ENCODE results near the gene LTBP2. TPM values are rescaled to one million over a fixed set of nuclear protein-coding genes. Genes with fewer than 3 reads are reported as not detected.

Gene LTBP2
- total RNA-seq, 2 donors from 2014 or later: 0.55 to 0.73 TPM

DNA sequence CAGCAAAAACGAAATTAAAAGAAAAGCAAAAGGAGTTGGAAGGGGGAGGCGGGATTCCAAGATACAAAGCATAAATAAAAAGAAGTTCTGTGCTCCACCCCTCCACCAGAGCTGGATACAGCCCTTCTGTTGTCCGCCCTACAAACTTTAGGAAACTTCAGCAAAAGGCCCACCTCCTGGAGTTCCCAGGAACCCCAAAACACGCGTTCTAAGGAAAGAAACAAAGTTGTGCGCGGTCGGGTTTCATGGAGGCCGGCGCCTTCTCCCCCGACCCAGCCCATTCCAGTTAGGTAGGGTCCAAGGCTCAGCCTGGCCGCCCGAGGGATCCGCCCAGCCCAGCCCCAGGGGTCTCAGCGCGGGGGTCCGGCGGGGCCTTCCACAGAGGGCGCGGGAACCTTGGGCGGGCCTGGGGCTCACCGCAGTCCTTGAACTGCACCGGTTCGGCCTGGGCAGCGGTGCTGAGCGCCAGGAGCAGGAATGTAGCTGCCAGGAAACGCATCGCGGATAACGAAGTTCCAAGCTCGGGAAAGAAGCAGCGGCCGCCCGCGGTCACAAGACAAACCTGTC, 119.2 kb downstream of the LTBP2 start, which contains the start of gene NPC2:
Gene NPC2, minus strand, starts transcription at position 530 of the 567 bp plus-strand sequence. Its CDS starts 31 bp downstream, at position 499.
- Mint-ChIP-seq H3K4me1 (ENCODE audit: low read depth in 2 of 2) (peaks cover 8 to 16% of the 10 kb centered on the region in 2 donors), H3K27me3 (no peaks in the 10 kb centered on the region), H3K9me3 (no peaks in the 10 kb centered on the region), H3K36me3 (no peaks in the 10 kb centered on the region), H3K4me3 (no peak within 1 kb of the TSS), H3K27ac (peak within 1 kb of the TSS in 1 of 2 donors; percentile 84)
- DNase-seq (ENCODE audit: low spot score): no peak
- ATAC-seq: peak in 1 of 2 donors; percentile 0

DNA sequence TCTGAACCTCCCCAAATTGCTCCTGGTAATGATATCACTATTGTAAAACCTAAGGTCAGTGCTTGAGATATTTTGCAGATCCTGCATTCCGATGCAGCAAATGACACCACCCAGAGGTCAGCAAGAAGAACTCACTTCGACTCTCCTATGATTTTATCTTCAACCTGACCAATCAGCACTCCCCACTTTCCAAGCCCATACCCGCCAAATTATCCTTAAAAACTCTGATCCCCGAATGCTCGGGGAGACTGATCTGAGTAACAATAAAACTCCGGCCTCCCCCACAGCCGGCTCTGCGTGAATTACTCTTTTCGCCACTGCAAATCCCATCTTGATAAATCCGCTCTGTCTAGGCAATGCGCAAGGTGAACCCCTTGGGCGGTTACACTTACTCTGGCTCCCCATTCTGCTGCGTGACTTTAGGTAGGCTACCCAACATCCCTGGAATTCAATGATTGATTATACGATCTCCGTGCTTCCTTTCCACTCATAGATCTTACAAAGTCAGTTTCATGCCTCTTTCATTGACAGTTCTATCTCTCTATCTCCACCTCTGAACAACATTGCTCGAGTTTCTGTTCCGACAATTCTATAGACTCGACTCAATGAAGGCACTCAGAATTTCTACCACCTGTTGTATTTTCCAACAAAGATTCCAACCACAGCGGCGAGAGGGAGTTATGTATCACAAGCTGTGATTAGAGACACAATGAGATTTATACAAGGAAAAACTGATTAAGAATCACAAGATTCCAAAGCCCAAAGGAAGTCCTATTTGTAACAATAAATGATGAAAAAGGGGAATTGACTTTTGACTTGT, 119.9 kb downstream of the LTBP2 start:
- no peaks in the 10 kb centered on the region for H3K27me3 Mint-ChIP-seq

DNA sequence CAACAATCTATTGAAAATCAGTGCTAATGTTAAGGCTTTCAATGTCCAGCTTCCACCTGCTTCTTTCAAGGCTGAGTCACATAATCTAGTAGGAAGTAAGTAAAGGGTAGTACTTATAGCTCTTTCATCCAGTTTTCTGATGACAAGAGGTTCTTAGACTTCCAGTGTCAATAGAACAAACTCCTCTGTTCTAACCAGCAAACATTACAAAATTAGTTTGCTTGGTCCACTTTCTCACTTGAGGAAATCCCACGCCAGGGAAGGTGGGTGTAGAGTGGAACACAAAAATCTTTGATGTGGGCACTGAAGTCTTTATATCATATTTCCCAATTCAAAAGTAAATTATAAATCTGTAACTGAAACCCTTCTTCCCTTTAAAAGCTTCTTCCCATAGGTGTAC, 121.6 kb downstream of the LTBP2 start:
- ATAC-seq: no peak
- Mint-ChIP-seq H3K36me3 (no peaks in the 10 kb centered on the region), H3K27ac (no peak overlapping the region), H3K4me3 (no peak overlapping the region), H3K27me3 (no peaks in the 10 kb centered on the region), H3K9me3 (no peaks in the 10 kb centered on the region), H3K4me1 (ENCODE audit: low read depth in 2 of 2) (peaks cover 8 to 15% of the 10 kb centered on the region in 2 donors)
- no peak for DNase-seq (ENCODE audit: low spot score)

More for the DNA sequence above, 119.9 kb downstream of the LTBP2 start:
- H3K27ac Mint-ChIP-seq: no peak overlapping the region
- H3K36me3 Mint-ChIP-seq: no peaks in the 10 kb centered on the region
- H3K4me1 Mint-ChIP-seq (ENCODE audit: low read depth in 2 of 2): peaks cover 8 to 16% of the 10 kb centered on the region in 2 donors
- DNase-seq (ENCODE audit: low spot score) (no peak), ATAC-seq (no peak)
- H3K4me3 Mint-ChIP-seq: no peak overlapping the region
- H3K9me3 Mint-ChIP-seq: no peaks in the 10 kb centered on the region

DNA sequence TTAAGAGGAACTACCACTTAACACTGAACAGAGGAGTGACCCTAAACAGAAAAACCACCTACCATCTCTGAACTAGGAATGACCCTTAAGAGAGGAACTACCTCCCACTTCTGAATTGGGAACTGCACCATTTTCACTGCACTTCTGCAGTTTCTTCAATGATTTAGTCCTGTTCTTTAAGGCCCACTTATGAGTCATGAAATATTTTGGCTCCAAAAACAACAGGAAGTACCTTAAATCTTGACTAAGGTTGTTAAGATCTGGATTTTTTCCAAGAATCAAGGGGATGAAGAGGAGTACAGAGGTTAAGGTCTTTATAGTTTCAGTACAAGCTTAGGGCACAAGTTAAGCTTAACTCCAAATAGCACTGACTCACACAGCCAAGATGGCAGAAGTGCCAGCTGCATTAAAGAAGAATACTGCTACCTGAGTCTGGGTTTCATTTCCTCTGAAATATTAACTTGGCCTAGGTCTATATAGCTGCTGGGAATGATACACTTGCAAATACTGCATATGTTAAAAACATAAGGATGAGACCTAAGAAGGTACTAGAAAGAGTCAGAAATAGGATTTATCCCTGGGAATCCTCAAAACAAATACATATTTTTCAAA, 123.1 kb downstream of the LTBP2 start:
- DNase-seq (ENCODE audit: low spot score) (no peak), ATAC-seq (no peak)
- Mint-ChIP-seq H3K9me3 (no peaks in the 10 kb centered on the region), H3K4me3 (no peak overlapping the region), H3K36me3 (peaks cover 5% of the 10 kb centered on the region), H3K27me3 (no peaks in the 10 kb centered on the region), H3K27ac (no peak overlapping the region), H3K4me1 (ENCODE audit: low read depth in 2 of 2) (peaks cover 0 to under 1% of the 10 kb centered on the region in 2 donors)

DNA sequence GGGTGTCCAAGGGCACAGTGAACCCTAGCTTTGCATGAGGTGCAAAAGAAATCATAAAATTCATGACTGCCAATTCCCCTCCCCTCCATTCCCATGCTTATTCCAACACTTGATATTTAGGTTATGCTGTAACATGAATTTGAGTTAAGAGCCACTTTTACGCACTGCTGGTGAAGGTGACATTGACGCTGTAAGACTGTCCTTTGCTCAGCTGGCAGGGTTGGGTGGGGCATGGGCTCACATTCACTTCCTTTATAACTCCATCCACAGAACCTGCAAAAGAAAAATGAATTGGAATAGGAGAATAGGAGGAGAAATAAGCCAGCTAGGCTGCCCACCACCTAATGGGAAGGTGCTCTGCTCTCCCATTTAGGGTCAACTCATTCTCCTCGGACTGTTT, 125.9 kb downstream of the LTBP2 start:
- no peak overlapping the region for H3K4me3 Mint-ChIP-seq
- H3K9me3 Mint-ChIP-seq: no peaks in the 10 kb centered on the region
- no peak for DNase-seq (ENCODE audit: low spot score)
- no peak overlapping the region for H3K27ac Mint-ChIP-seq
- ATAC-seq: no peak
- H3K36me3 Mint-ChIP-seq: peaks cover 5% of the 10 kb centered on the region
- H3K27me3 Mint-ChIP-seq: no peaks in the 10 kb centered on the region
- no peaks in the 10 kb centered on the region for H3K4me1 Mint-ChIP-seq (ENCODE audit: low read depth in 2 of 2)

DNA sequence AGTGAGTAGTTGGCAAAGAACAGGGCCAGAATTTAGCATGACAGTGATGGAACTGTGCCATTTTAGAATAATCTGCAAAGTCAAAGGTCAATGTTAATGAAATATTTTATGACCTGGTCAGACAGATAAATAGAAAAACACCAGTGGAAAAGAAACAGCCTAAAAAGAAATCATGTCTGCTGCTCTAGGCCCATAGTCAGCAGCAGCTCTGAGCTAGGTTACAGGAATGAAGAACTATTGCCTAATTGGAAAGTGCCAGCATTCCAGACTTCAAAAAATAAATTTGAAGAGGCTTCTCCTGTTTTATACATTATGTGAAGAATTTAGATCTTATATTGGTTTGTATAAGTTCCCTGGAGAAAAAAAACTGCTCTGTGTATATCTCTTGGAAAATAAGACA, 128.7 kb downstream of the LTBP2 start:
- H3K27me3 Mint-ChIP-seq: no peaks in the 10 kb centered on the region
- no peaks in the 10 kb centered on the region for H3K4me1 Mint-ChIP-seq (ENCODE audit: low read depth in 2 of 2)
- ATAC-seq (no peak), DNase-seq (ENCODE audit: low spot score) (no peak)
- no peaks in the 10 kb centered on the region for H3K9me3 Mint-ChIP-seq
- no peak overlapping the region for H3K27ac Mint-ChIP-seq
- peaks cover 5% of the 10 kb centered on the region for H3K36me3 Mint-ChIP-seq
- no peak overlapping the region for H3K4me3 Mint-ChIP-seq

DNA sequence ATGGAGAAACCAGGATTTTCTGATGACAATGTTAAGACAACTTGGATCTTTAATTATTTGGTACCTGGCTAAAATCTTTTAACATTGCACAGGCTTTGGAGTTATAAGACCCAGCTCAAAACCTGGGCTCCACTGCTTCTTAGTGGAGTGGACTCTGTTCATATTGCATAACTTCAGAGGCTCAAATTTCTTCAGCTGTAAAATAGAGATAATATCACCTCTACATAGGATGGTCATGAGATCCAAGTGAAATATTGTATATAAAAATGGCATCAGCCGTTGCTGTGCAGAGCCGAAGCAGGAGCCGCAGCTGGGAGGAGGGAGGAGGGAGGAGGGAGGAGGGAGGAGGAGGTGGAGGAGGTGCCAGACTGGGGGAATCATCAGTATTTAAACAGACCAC, 129.5 kb downstream of the LTBP2 start:
- DNase-seq (ENCODE audit: low spot score) (no peak), ATAC-seq (no peak)
- Mint-ChIP-seq H3K36me3 (peaks cover 5% of the 10 kb centered on the region), H3K4me3 (no peak overlapping the region), H3K27ac (no peak overlapping the region), H3K9me3 (no peaks in the 10 kb centered on the region), H3K27me3 (no peaks in the 10 kb centered on the region), H3K4me1 (ENCODE audit: low read depth in 2 of 2) (no peaks in the 10 kb centered on the region)

DNA sequence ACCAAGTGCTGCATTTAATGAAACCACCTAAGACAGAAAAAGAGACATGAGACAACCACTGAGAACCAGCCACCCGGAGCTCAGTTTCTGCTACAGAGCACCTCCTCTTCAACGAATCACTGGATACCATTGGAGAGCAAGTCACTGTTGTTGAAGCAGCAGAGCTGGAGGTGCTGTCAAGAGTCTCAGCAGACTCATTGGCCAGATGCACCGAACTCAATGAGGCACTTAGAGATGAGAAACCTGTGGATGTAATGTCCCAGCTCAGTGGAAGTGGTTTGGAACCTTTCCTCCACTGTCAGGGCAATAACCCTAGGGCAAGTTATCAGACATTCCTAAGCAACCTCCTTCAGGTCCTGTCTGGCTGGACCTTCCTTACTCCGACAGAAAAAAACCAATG, 132.0 kb downstream of the LTBP2 start:
- Mint-ChIP-seq H3K27ac (no peak overlapping the region), H3K4me1 (ENCODE audit: low read depth in 2 of 2) (no peaks in the 10 kb centered on the region), H3K36me3 (peaks cover 9% of the 10 kb centered on the region), H3K27me3 (no peaks in the 10 kb centered on the region), H3K4me3 (no peak overlapping the region), H3K9me3 (no peaks in the 10 kb centered on the region)
- no peak for DNase-seq (ENCODE audit: low spot score)
- no peak for ATAC-seq

DNA sequence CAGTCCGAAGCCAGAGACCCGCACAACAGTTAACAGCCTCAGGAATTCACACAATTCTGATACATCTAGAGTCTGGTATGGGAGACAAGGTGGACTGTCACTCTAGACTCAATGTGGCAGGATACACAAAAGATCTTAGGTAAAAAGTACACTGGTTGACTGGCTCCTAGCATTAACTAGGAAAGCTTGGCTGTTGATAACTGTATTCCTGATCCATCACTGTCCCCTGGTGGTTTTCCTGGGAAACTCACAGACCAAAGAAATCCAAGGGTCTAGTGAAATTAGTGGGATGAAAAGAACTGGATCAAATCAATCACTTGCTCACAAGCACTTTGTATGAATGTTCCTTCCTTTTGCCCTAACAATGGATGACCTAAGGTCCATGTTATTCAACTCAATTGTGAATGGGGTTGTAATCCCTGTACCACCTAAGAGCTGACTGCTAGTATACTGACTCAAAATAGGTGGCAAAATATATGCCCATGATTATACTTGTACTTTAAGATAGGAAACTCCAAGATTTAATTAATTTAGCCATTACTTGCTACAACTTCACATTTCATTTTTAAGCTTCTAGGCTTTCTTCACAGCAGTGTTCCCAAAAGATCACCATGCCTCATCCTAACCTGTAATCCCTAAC, 132.9 kb downstream of the LTBP2 start:
- H3K36me3 Mint-ChIP-seq: peaks cover 5% of the 10 kb centered on the region
- ATAC-seq (no peak), DNase-seq (ENCODE audit: low spot score) (no peak)
- no peak overlapping the region for H3K4me3 Mint-ChIP-seq
- no peak overlapping the region for H3K27ac Mint-ChIP-seq
- H3K9me3 Mint-ChIP-seq: no peaks in the 10 kb centered on the region
- no peaks in the 10 kb centered on the region for H3K4me1 Mint-ChIP-seq (ENCODE audit: low read depth in 2 of 2)
- H3K27me3 Mint-ChIP-seq: no peaks in the 10 kb centered on the region

DNA sequence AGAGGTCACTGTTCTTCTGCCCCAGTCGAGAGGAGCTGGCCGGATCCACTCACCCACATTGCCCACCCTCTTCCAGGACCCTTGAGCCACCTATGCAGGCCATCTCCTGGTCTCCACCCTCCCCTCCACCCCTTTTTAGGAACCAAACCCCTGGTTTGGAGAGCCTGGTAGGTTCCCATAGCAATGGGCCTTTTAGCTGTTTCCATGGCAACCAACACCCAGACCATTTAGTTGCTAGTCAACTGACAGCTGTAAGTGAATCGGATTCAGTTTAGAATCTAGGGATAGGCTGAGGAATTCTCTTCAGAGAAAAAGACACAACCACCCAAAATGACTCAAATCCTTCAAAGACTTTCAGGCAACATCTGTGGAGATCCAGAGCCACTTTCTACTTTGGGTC, 135.4 kb downstream of the LTBP2 start:
- ATAC-seq (no peak), DNase-seq (ENCODE audit: low spot score) (no peak)
- Mint-ChIP-seq H3K9me3 (no peaks in the 10 kb centered on the region), H3K27me3 (no peaks in the 10 kb centered on the region), H3K4me3 (no peak overlapping the region), H3K27ac (no peak overlapping the region), H3K36me3 (peaks cover 4% of the 10 kb centered on the region), H3K4me1 (ENCODE audit: low read depth in 2 of 2) (no peaks in the 10 kb centered on the region)

DNA sequence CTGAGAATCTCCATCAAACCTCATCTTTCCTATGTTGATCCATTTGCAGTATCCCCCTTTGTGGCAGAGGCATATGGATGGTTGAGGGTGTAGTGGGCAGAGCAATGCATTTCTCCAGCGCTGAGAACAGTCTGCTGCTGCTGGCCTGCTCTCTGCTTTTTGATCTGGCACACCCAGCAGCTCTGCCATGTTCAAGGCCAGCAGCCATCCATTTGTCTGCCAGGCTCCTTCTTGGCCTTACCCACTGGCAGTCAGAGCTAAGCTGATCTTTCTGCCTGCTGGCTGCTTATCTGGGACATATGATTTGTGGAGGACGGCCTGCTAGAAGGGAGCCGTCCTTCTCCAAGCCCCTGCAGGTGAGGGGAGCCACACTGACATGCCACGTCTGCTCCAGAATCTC, 135.9 kb downstream of the LTBP2 start:
- Mint-ChIP-seq H3K4me1 (ENCODE audit: low read depth in 2 of 2) (no peaks in the 10 kb centered on the region), H3K27ac (no peak overlapping the region), H3K36me3 (peaks cover 4% of the 10 kb centered on the region), H3K9me3 (no peaks in the 10 kb centered on the region), H3K4me3 (no peak overlapping the region), H3K27me3 (no peaks in the 10 kb centered on the region)
- DNase-seq (ENCODE audit: low spot score): no peak
- ATAC-seq: no peak

DNA sequence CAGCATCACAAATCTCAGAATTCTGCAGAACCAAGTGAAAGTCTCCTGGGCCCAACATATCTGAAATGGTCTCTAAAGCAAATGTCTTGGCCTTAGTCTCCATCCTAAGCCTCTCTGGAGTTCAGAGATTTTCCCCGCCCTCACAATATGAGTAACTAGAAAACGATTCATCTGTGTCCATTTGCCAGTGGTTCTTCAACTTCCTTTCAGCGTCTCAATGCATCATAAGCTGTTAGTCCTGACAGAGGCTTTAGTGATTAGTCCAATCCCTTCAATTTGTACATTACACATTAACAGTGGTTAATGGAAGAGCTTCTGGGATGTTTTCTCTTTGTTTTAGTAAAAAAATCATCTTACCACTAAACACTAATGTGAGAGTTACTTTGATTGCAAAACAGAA, 136.4 kb downstream of the LTBP2 start:
- H3K27me3 Mint-ChIP-seq: no peaks in the 10 kb centered on the region
- H3K4me1 Mint-ChIP-seq (ENCODE audit: low read depth in 2 of 2): no peaks in the 10 kb centered on the region
- no peak for DNase-seq (ENCODE audit: low spot score)
- no peak for ATAC-seq
- no peaks in the 10 kb centered on the region for H3K9me3 Mint-ChIP-seq
- H3K4me3 Mint-ChIP-seq: no peak overlapping the region
- H3K27ac Mint-ChIP-seq: no peak overlapping the region
- peaks cover 4% of the 10 kb centered on the region for H3K36me3 Mint-ChIP-seq

DNA sequence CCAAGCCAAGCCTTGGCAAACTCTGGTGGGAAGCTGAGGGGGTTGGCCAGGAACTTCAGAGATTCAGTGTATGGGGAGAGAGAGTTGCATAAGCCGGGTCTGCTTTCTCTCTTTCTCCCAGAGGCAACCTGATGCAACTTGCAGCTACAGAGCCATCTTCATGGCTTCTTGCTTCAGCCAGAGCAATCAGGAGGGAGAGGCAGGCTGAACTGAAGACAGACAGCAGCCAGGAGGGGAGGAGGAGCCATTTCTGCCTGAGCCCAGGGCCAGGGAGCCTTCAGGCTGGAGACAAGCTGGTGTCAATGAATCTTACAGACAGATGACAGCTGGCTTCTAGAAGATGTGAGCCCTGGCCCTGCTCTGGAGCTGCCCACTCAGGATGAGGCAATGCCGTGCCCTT, 137.7 kb downstream of the LTBP2 start:
- no peaks in the 10 kb centered on the region for H3K4me1 Mint-ChIP-seq (ENCODE audit: low read depth in 2 of 2)

DNA sequence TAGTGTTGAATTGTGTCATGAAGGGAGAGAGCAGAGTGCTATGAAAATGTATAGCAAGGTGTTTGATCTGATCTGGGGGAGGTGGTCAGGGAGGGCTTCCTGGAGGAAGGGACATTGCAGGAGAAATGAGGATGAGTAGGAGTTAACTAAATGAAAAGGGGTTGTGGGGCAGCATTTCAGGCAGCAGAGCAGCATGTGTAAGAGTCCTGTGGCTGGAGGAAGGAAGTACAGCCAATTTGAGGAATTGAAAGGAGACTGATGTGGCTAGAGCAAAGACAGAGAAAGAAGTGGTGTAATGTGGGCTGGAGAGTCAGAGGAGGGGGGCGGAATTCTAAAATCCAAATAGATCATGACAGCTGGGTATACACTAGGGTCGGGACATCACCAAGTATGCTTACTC, 139.4 kb downstream of the LTBP2 start:
- DNase-seq (ENCODE audit: low spot score) (peak; percentile 41), ATAC-seq (no peak)
- no peak overlapping the region for H3K4me3 Mint-ChIP-seq
- no peaks in the 10 kb centered on the region for H3K4me1 Mint-ChIP-seq (ENCODE audit: low read depth in 2 of 2)
- no peak overlapping the region for H3K27ac Mint-ChIP-seq
- peaks cover 4% of the 10 kb centered on the region for H3K36me3 Mint-ChIP-seq
- H3K9me3 Mint-ChIP-seq: no peaks in the 10 kb centered on the region
- peaks cover 0 to 3% of the 10 kb centered on the region in 2 donors for H3K27me3 Mint-ChIP-seq

More for the DNA sequence above, 137.7 kb downstream of the LTBP2 start:
- H3K36me3 Mint-ChIP-seq: peaks cover 4% of the 10 kb centered on the region
- H3K27me3 Mint-ChIP-seq: no peaks in the 10 kb centered on the region
- H3K4me3 Mint-ChIP-seq: no peak overlapping the region
- DNase-seq (ENCODE audit: low spot score) (no peak), ATAC-seq (no peak)
- no peak overlapping the region for H3K27ac Mint-ChIP-seq
- no peaks in the 10 kb centered on the region for H3K9me3 Mint-ChIP-seq
